Lower lobe of right lung (tissue), 2 donors: Measurements from ENCODE around the gene DPP10. TPM values are rescaled to one million over a fixed set of nuclear protein-coding genes. Genes with fewer than 3 reads are reported as not detected.

Experiments used
- ATAC-seq, 2 donors: fragments of 200-7000 bp; cut with Tn5 transposase; one replicate each; pipeline ENCODE4 v1.9.1; 2020 to 2022; ENCODE audit warnings: mild to moderate bottlenecking in 2 of 2, moderate library complexity in 2 of 2
- DNase-seq: peaks from one replicate; pipeline ENCODE4 v3.0.0-alpha.2; 2020
- H3K27ac ChIP-seq: fragments of 200-600 bp; one replicate; pipeline ENCODE4 v1.8.0; 2022
- H3K27me3 ChIP-seq: fragments of 200-600 bp; one replicate; pipeline ENCODE4 v1.8.0; 2022; ENCODE audit warnings: low read depth
- H3K36me3 ChIP-seq: fragments of 200-600 bp; one replicate; pipeline ENCODE4 v1.8.0; 2022; ENCODE audit warnings: mild to moderate bottlenecking
- H3K4me1 ChIP-seq: fragments of 200-600 bp; one replicate; pipeline ENCODE4 v1.8.0; 2022
- H3K4me3 ChIP-seq: fragments of 200-600 bp; one replicate; pipeline ENCODE4 v1.8.0; 2022; ENCODE audit warnings: mild to moderate bottlenecking
- H3K9me3 ChIP-seq: fragments of 200-600 bp; one replicate; pipeline ENCODE4 v1.8.0; 2022
- CTCF ChIP-seq: fragments of 200-600 bp; IDR thresholded peaks from one replicate; pipeline ENCODE4 v1.8.0; 2022; ENCODE audit warnings: antibody characterized with exemption, mild to moderate bottlenecking
- intact Hi-C: fragments of 100-400 bp; cut with DNase I; formaldehyde crosslinking; loops from one replicate; pipeline ENCODE4 v1.11.0; 2022
- total RNA-seq: library from RNA; stranded (reverse); fragmentation: NEBNext Ultra II Directional; extraction: Animal tissue kit (Norgen Biotek cat#: 25700); gene quantifications from one replicate; pipeline ENCODE4 v1.2.1, GENCODE V29; 2021
- donor health status: DM: no; HTN: yes; CAD: no; lungs with severe emphysema.

DPP10 gene
- total RNA-seq, 1 donor from 2014 or later = 0.80 TPM

GRCh38 chr2:115880558-115880957 lies 1438.1 kb downstream of the DPP10 start:
- intact Hi-C loops = no loop called here
- no peak overlapping the region for H3K4me3 ChIP-seq
- TF ChIP-seq CTCF = no peak
- no peaks in the 10 kb centered on the region for H3K9me3 ChIP-seq
- no peaks in the 10 kb centered on the region for H3K4me1 ChIP-seq
- no peaks in the 10 kb centered on the region for H3K27me3 ChIP-seq
- no peak for ATAC-seq
- DNase-seq = no peak
- H3K27ac ChIP-seq = no peak overlapping the region
- H3K36me3 ChIP-seq = no peaks in the 10 kb centered on the region

- DNase-seq (no peak), ATAC-seq (no peak)
- Histone ChIP-seq H3K27ac (no peak overlapping the region), H3K9me3 (no peaks in the 10 kb centered on the region), H3K36me3 (no peaks in the 10 kb centered on the region), H3K4me3 (no peak overlapping the region), H3K4me1 (no peaks in the 10 kb centered on the region), H3K27me3 (no peaks in the 10 kb centered on the region)
- no peak for TF ChIP-seq CTCF
- intact Hi-C loops = no loop called here
Observed at GRCh38 chr2:115887209-115887776, 1444.9 kb downstream of the DPP10 start.
